ENCODE measurements around the gene C10orf105. TPM values are rescaled to one million over a fixed set of nuclear protein-coding genes. Genes with fewer than 3 reads are reported as not detected.
A peak's percentile ranks its signal among the peaks of the same experiment; 100 is the strongest.

Gene C10orf105
- polyA plus RNA-seq, 1 of the 3 experiments (the other 2 are of a cell fraction) = not detected

GRCh38 chr10:71708301-71708703 lies 11.3 kb downstream of the C10orf105 start:
- no peaks in the 10 kb centered on the region for H4K20me1 ChIP-seq (ENCODE audit: insufficient read depth)
- WGBS (ENCODE audit: low lambda C conversion rate) = 30% methylated on average over 5 of the region's 10 CpGs
- no peak for TF ChIP-seq RCOR1 (IDR thresholded peaks at IDR 0.05; ENCODE audit: low read length)
- TF ChIP-seq USF1 (IDR thresholded peaks at IDR 0.05; ENCODE audit: borderline replicate concordance, low read depth) = no peak
- no peak for TF ChIP-seq FOXJ3 (CRISPR knock-in tag; IDR thresholded peaks at IDR 0.05)
- TF ChIP-seq RXRA (IDR thresholded peaks at IDR 0.05; ENCODE audit: borderline replicate concordance, low read depth) = no peak
- no peak for TF ChIP-seq TEAD4 (IDR thresholded peaks at IDR 0.05; ENCODE audit: borderline replicate concordance, insufficient read depth)
- peak; percentile 82 for TF ChIP-seq SMC3 (IDR thresholded peaks at IDR 0.05; ENCODE audit: low read depth, low read length)
- peak; percentile 77 for TF ChIP-seq CTCF (IDR thresholded peaks at IDR 0.05)
- no peak for TF ChIP-seq FOXM1 (IDR thresholded peaks at IDR 0.05; ENCODE audit: low read depth)
- TF ChIP-seq MEF2A (IDR thresholded peaks at IDR 0.05; ENCODE audit: borderline replicate concordance, low read depth) = no peak
- TF ChIP-seq NFIC (IDR thresholded peaks at IDR 0.05; ENCODE audit: borderline replicate concordance) = no peak
- no peak for TF ChIP-seq NRF1 (IDR thresholded peaks at IDR 0.05; ENCODE audit: low read depth, low read length)
- TF ChIP-seq RAD21 (IDR thresholded peaks at IDR 0.05; ENCODE audit: low read length) = peak; percentile 90
- no peak for TF ChIP-seq IRF3 (IDR thresholded peaks at IDR 0.05; ENCODE audit: low read depth, low read length)
- TF ChIP-seq FOSL2 (IDR thresholded peaks at IDR 0.05; ENCODE audit: borderline replicate concordance, low read depth) = no peak
- ChIA-PET POLR2A (interaction anchor here (0.9 to 1.1 kb wide), 2 partner anchors 10 to 389 kb away, joined by 3 to 6 read pairs; partner anchors contain the start of gene SLC29A3), CTCF (interaction anchor here (0.6 to 14.1 kb wide), 75 partner anchors 9 to 438 kb away, joined by 3 to 195 read pairs (median 4); partner anchors contain the start of genes C10orf105, CDH23, SLC29A3 and VSIR)
- H3K4me3 ChIP-seq (ENCODE audit: low read depth in 2 of 2, low read length in 1 of 2) = peak overlapping the region in 1 of 2 experiments; percentile 51; a peak in 1 of 4 replicates
- H3K79me2 ChIP-seq (ENCODE audit: insufficient read depth) = no peaks in the 10 kb centered on the region
- H2AFZ ChIP-seq (ENCODE audit: low read depth) = no peak overlapping the region
- H3K4me1 ChIP-seq (ENCODE audit: control insufficient read depth in 1 of 2, insufficient read depth in 2 of 2, low read depth in 1 of 2, low read length in 1 of 2) = peaks cover 0 to 13% of the 10 kb centered on the region in 2 experiments; a peak in 1 of 4 replicates
- no peak overlapping the region for H3K9ac ChIP-seq
- H3K36me3 ChIP-seq (replicated peaks in 1 of 2; ENCODE audit: control insufficient read depth in 1 of 2, insufficient read depth in 2 of 2, low read length in 1 of 2) = no peaks in the 10 kb centered on the region
- no peaks in the 10 kb centered on the region for H3F3A ChIP-seq (replicated peaks; ENCODE audit: insufficient read depth)
- H3K27me3 ChIP-seq (ENCODE audit: insufficient read depth) = peaks cover 3% of the 10 kb centered on the region; the same call in 1 of the 2 replicates
- DNase-seq = peak; percentile 90
- no peak overlapping the region for H3K27ac ChIP-seq (ENCODE audit: low read depth in 2 of 2, low read length in 1 of 2)
- H3K4me2 ChIP-seq = no peak overlapping the region
- no peaks in the 10 kb centered on the region for H3K9me2 ChIP-seq
- no peaks in the 10 kb centered on the region for H3K9me3 ChIP-seq
